GM18511 (cell line): ENCODE measurements around the gene HBG2.
"Not testable (repeated sequence)": the region's sequence is repeated elsewhere in the genome, so short reads cannot be mapped to it uniquely, and the experiment has no call there.

Experiments
- ATAC-seq: cut with Tn5 transposase; IDR thresholded peaks from one replicate; pipeline ENCODE4 v1.9.1; 2021; ENCODE audit warnings: mild to moderate bottlenecking, moderate library complexity; ENCODE audit not compliant: unreplicated experiment

HBG2 gene

DNA sequence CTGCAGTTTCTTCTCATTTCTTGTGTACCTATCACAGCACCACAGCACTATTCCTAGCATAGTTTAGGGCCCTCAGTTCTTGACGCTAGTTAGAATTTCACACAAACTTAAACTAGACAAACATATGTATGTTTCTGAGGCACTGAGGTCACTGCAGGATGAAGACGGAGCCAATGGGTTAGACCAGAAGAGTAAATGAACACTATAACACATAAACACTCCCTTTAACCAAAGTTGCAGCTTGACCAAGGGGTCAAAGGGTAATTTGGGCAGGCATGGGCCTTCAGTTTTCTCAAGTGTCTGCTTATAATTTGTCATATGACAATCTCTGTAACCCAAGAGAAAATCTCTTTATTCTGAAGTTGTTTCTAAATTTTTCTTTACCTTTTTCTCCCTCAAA is 28.0 kb upstream of the HBG2 start:
- no peak for ATAC-seq

DNA sequence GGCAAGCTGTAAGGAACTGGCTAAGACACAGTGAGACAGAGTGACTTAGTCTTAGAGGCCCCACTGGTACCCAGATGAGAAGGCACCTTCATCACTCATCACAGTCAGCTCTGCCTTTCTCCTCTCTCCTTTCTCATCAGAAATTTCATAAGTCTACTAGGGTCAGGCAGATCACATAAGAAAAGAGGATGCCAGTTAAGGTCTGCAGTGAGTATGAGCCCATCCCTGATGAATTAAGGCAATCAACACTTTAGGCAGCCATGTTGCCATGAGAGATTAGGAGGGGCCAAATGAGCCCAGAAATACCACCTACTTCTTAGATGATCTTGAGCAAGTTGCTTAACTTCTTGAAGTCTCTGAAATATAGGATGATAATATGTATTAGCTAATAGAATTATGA is 27.0 kb upstream of the HBG2 start:
- no peak for ATAC-seq

DNA sequence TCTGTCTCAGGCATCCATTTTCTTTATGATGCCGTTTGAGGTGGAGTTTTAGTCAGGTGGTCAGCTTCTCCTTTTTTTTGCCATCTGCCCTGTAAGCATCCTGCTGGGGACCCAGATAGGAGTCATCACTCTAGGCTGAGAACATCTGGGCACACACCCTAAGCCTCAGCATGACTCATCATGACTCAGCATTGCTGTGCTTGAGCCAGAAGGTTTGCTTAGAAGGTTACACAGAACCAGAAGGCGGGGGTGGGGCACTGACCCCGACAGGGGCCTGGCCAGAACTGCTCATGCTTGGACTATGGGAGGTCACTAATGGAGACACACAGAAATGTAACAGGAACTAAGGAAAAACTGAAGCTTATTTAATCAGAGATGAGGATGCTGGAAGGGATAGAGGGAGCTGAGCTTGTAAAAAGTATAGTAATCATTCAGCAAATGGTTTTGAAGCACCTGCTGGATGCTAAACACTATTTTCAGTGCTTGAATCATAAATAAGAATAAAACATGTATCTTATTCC is 26.1 kb upstream of the HBG2 start:
- ATAC-seq: peak; percentile 95

DNA sequence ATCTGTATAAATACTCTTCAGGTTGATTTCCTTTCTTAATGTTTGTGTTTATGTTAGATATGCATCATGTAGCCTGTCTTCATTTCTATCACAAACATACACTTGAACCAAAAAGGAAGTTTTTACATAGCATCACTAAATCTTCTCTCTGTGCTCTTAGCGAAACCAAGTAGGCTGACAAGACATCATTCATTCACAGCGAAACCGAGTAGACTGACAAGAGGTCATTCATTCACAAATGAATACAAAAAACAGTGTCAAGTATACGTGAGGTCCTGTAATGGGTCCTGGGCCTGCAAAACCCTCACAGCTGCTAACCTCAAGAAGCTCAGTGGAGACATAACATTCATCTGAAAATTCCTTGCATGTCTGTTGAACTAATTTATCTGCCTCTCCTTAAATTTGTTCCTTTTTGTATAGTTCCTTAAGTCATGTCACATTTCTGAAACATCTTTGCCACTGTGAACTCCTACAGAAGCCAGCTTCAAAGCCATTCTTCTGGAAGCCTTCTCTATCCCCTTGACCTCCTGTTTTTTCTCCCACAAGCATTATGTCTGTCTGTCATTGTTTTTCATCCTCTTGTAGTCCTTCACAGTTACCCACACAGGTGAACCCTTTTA is 25.0 kb upstream of the HBG2 start:
- ATAC-seq: no peak

DNA sequence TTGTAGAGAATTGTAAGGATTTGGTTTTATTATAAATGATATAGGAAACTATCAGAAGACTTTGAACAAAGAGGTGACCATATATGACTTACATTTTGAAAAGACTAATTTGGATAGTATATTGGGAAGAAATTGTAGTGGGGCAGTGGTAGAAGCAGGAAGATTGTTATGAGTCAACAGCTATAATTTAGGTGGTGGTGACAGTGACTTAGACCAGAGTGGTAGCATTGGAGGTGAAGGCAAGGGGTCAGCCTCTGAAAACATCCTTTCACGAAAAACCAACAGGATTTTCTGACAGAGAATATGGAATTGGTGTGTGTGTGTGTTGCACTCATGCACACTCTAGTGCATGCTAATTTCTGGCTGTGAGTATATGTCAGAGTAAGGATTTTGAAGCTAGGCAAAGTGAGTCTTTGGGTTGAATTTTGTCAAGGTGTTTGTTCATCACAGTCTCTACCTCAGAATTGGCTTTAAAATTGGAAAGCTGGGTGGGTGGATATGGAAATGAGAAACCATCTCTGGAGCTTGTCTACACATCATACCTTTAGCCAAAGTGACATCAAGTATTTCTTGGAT is 23.3 kb upstream of the HBG2 start:
- ATAC-seq: peak; percentile 50

DNA sequence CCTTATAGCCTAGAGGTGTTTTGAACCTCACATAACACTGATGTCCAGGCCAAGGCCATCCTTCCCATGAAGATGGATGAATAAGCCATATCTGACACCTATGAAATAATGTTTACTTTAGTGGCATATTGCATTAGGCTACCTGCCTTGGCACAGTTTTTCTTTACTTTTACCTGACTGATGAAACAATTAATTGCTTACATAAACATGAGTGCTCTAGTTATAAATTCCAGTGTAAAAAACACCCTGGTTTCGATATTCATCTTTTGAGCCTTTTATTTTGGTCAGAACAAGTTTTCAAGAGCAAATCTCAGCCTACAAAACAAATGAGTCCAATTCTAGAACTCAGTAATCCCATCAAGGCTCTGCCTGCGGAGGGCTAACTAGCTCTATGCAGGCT is 22.1 kb upstream of the HBG2 start:
- ATAC-seq: no peak

DNA sequence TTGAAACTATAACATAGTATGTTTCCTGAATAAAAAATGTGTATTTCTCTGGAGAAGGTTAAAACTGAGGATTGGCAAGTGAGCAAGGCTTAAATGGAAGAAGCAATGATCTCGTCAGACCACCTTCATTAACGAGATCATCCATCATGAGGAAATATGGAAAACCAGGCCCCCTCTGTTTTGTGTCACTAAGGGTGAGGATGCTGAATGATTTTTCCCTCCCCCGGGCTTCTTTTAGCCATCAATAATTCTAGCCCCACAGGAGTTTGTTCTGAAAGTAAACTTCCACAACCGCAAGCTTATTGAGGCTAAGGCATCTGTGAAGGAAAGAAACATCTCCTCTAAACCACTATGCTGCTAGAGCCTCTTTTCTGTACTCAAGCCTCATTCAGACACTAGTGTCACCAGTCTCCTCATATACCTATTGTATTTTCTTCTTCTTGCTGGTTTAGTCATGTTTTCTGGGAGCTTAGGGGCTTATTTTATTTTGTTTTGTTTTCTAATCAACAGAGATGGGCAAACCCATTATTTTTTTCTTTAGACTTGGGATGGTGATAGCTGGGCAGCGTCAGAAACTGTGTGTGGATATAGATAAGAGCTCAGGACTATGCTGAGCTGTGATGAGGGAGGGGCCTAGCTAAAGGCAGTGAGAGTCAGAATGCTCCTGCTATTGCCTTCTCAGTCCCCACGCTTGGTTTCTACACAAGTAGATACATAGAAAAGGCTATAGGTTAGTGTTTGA is 21.0 kb upstream of the HBG2 start:
- ATAC-seq: no peak

DNA sequence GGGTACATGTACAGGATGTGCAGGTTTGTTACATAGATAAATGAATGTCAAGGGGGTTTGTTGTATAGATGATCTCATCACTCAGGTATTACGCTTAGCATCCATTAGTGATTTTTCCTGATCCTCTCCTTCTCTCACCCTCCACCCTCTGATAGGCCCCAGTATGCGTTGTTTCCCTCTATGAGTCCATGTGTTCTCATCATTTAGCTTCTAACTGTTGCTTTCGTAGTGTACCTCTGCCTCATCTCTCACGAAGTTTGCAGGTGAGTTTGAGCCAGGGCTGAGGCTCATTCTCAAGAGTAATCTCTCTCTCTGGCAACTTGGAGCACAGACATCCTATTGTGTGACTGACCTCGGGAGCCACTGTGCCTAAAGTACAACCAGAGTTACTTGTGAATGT is 19.8 kb upstream of the HBG2 start:
- ATAC-seq: no peak

DNA sequence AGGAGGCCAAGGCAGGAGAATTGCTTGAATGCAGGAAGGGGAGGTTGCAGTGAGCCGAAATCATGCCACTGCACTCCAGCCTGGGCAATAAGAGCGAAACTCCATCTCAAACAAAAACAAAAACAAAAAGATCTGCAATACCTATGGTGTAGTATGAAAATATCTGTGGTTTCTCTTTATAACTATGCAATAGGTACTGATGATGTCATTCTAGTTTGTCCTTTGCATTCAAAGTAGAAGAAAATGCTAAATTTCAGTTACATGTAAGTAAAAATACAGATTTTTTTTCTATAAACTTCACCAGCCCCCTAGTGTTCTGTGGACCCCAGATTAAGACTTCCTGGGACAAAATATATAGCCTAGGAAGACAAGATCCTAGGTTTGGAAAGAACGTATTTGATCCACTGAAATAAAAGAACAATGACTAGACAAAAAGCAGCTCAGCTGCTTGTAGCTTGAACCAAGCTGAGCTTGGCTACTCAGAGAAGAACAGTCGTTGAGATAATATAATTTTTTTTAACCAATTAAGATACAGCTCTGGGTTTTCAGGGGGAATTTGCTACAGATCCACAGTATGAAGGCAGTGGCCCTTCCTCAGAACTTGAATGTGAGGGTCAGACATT is 17.9 kb upstream of the HBG2 start:
- ATAC-seq: no peak

DNA sequence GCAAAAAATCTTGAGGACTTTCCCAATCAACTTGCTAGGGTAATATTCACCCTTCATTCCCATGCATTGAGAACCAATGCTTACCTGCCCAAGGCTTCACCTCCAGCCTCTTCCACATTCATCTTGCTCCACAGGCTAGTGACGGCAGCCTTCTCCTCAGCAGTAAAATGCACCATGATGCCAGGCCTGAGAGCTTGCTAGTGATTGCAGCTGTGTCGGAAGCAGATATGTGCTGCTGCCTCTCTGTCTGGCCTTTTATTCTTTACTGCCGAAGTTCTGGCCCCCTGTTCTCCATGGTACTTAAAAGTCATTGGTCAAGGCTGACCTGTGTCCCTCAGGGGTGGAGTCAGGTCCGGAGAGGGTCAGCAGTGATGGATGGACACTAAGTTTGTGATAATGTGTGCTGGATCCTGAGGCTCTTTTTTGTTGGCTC is 15.2 kb upstream of the HBG2 start, which contains the start of gene HBE1:
HBE1 (minus strand) TSS at position 231 of the 433 bp plus-strand sequence; CDS start at position 176, 55 bp downstream.
- no peak for ATAC-seq

DNA sequence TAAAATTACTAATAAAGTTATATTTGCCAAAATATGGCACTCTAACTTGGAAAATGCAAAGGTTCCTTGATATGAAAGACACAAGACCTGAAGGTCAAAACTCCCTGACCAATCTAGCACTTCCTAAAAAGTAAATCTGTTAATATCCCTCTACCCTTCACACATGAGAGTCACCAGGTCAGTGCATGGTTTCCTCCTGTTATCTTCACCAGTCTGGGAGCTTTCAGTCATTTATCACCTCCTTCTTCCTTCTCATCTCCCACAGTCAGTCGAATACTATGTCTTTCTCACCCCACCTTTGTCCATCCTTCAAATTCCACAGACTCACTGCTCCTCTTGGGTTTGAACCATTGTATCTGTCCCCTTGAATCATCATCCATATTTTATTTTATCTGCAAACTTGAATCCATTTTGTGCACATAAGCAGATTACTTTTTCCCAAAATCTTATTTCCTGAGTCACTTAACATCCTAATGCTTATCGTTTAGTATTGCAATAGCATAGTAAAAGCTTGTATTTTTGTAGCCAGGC is 12.5 kb upstream of the HBG2 start:
- no peak for ATAC-seq

DNA sequence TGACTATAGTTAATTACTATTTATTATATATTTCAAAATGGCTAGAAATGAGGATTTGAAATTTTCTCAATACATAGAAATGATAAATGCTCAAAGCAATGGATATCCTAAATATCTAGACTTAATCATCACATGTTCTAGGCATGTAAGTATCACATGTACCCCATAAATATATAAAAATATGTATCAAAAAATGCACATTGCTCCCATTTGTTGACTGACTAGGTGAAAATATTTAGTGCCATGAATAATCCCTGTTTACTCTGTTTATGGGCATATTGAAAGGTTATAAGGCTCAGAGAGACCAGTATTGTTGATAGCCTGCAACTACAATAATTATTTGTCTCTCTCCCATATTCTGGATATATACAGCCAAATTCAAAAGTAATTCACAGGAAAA is 12.0 kb upstream of the HBG2 start:
- no peak for ATAC-seq

DNA sequence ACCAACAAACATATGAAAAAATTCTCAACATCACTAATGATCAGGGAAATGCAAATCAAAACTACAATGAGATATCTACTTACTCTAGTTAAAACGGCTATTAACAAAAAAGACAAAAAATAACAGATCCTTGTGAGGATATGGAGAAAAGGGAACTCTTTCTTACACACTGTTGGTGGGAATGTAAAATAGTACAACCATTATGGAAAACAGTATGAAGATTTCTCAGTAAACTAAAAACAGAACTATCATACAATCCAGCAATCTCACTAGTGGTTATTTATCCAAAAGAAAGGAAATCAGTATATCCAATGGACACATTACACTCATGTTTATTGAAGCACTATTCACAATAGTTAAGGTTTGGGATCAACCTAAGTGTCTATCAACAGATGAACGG is 11.3 kb upstream of the HBG2 start:
- no peak for ATAC-seq

DNA sequence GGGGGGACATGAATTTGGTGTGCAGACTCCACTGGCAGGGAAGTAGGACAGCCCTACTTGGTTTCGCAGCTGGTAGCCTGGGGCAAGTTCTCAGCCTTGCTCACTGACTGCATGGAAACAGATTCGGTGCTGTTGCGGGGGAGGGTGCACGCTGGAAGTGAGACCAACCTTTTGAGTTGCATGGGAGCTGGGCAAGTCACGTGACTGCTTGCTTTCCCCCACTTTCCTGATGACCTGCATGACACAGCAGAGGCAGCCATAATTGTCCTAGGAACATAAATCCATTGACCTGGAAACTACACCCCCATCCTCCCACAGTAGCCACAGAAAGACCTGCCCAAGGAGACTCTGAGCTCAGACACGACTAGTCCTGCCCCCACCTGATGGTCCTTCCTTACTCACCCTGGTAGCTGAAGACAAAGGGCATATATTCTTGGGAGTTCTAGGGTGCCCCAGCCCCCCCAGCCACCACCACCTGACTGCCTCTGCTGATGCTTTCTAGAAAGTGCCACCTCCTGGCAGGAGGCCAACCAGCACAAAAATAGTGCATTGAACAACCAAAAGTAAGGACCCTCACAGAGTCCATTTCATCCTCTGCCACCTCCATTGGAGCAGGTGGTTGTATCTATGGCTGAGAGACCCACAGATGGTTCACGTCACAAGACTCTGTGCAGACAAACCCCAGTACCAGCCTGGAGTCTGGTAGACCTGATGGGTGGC is 4.1 kb upstream of the HBG2 start:
- ATAC-seq: no peak

DNA sequence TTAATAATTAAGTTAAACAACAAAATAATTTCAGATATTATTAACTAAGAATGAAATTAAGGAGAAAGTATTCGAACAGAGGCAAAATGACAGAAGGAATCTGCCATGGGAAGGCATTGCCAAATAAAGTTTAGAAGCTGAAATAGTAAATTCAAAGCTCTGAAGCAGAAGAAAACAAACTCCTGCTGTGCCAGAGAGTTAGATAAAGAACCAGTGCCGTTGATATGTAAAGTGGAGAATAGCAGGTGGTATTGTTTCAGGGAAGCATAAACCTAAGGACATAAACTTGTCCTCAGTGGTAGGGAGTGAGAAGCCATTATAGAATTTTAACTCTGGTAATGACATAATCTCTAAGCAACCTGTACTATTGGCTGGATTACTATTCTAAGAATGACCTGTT is 2.7 kb upstream of the HBG2 start:
- no peak for ATAC-seq

DNA sequence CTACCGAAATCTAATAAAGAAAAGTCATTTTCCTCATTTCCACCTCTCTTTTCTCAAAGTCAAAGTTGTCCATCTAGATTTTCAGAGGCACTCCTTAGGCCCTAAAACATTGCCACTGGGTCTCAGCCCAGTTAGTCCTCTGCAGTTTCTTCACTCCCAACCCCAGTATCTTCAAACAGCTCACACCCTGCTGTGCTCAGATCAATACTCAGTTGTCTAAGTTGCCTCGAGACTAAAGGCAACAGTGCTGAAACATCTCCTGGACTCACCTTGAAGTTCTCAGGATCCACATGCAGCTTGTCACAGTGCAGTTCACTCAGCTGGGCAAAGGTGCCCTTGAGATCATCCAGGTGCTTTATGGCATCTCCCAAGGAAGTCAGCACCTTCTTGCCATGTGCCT is 558 bp downstream of the HBG2 start:
- ATAC-seq: not testable (repeated sequence)

DNA sequence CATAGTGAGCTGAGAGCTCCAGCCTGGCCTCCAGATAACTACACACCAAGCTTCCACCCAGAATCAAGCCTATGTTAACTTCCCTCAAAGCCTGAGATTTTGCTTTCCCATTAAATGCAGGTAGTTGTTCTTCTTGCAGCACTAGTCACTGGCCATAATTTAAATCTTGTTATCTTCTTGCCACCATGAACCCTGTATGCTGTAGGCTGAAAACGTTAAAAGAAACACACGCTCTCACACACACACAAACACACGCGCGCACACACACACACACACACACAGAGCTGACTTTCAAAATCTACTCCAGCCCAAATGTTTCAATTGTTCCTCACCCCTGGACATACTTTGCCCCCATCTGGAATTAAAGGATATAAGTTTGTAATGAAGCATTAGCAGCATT is 1.1 kb downstream of the HBG2 start:
- not testable (repeated sequence) for ATAC-seq

DNA sequence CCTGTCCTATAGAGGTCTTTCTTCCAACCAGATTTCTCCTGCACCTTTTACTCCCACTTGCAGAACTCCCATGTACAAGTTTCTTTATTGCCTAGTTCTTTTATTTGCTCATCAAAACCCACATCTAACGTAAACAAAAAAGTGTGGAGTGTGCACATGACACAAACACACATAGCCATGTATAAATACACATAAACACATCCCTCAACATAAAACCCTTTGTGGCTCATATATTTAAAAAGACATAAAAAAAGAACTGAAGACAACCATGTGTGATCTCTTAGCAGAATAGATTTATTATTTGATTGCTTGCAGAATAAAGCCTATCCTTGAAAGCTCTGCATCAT is 1.7 kb downstream of the HBG2 start:
- ATAC-seq: no peak

DNA sequence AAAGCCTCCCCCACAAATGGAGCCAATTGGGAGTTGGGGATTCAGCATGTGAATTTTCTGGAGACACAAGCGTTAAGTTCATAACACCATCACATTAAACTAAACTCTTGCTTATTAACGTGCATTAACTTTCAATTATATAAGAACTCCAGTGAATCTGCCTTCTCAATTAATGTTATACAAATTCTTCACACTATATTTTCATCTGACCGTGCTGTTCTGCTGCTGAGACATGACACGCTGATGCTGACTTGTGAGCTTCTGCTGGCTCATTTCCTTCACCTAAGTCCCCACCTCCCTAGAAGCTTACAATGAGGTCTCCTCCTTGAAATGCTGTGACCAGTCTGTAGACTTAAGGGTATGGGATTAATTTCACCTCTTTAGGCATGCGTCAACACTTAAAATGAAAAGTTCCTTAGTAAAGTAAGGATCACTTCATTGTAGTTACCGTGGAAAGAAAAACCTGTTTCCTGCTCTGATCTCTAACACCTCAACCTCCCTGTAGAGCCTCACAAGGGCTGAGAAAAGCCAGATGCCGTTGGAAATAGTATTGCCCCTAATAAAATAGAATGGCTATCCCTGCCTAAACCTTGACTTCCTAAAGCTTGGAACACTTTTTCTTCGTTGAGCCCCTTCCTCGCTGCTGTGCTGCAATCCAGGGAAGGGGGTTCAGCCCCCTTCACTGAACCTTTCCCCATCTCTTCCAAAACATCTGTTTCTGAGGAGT is 2.2 kb downstream of the HBG2 start:
- no peak for ATAC-seq

DNA sequence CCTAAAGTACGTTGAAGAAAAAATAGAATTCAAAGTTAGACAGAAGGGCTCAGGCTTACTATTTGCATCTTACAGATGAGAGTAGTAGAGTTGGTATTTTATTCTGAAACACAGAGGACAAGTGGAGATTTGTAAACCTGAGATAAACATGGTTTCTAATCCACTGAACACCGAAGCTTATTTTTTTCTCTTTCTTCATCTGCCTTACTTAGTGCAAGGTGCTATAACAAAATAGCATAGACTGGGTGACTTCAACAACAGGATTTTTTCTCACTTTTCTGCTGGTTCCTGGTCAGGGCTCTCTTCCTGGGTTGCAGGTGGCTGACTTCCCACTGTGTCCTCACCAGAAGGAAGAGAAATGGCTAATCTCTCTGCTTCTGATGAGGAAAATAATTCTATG is 2.8 kb downstream of the HBG2 start:
- no peak for ATAC-seq
